GM23248 (cell line): ENCODE results near the gene TRIM28. TPM values are rescaled to one million over a fixed set of nuclear protein-coding genes. Genes with fewer than 3 reads are reported as not detected.
A peak's percentile ranks its signal among the peaks of the same experiment; 100 is the strongest.

Experiments used
- DNase-seq: peaks from one replicate; pipeline ENCODE4 v3.0.0-alpha.2; 2015
- H2AFZ ChIP-seq: fragments of 200-600 bp; sonication (generic); 2 replicates; pipeline ENCODE4 v1.6.1; 2016; ENCODE audit warnings: antibody characterized with exemption
- H3F3A ChIP-seq: fragments of 200-600 bp; sonication (generic); 2 replicates; pipeline ENCODE4 v1.6.1; 2016; ENCODE audit warnings: mild to moderate bottlenecking, antibody characterized with exemption, mixed run types; ENCODE audit not compliant: insufficient read depth
- H3K27ac ChIP-seq: fragments of 200-600 bp; sonication (generic); 2 replicates; pipeline ENCODE4 v1.5.1; 2016; ENCODE audit warnings: mild to moderate bottlenecking
- H3K27me3 ChIP-seq: fragments of 200-600 bp; sonication (generic); replicated peaks from 2 replicates; pipeline ENCODE4 v1.6.1; 2016; ENCODE audit warnings: mild to moderate bottlenecking; ENCODE audit not compliant: insufficient read depth
- H3K36me3 ChIP-seq: fragments of 200-600 bp; sonication (generic); 2 replicates; pipeline ENCODE4 v1.6.1; 2016; ENCODE audit warnings: low read depth, mild to moderate bottlenecking
- H3K4me1 ChIP-seq: fragments of 200-600 bp; sonication (generic); 2 replicates; pipeline ENCODE4 v1.6.1; 2016; ENCODE audit warnings: mild to moderate bottlenecking; ENCODE audit not compliant: insufficient read depth
- H3K4me2 ChIP-seq: fragments of 200-600 bp; sonication (generic); one replicate; pipeline ENCODE4 v1.6.1; 2016; ENCODE audit warnings: mild to moderate bottlenecking; ENCODE audit not compliant: unreplicated experiment
- H3K4me3 ChIP-seq: fragments of 200-600 bp; sonication (generic); 2 replicates; pipeline ENCODE4 v1.5.1; 2016; ENCODE audit warnings: mild to moderate bottlenecking
- H3K79me2 ChIP-seq: fragments of 200-600 bp; sonication (generic); 2 replicates; pipeline ENCODE4 v1.6.1; 2016; ENCODE audit warnings: mild to moderate bottlenecking; ENCODE audit not compliant: insufficient read depth
- H3K9ac ChIP-seq: fragments of 200-600 bp; sonication (generic); 2 replicates; pipeline ENCODE4 v1.6.1; 2016; ENCODE audit warnings: mild to moderate bottlenecking
- H3K9me2 ChIP-seq: fragments of 200-600 bp; sonication (generic); 2 replicates; pipeline ENCODE4 v1.6.1; 2016; ENCODE audit warnings: mixed run types, mild to moderate bottlenecking, moderate library complexity; ENCODE audit not compliant: insufficient read depth
- H3K9me3 ChIP-seq: fragments of 200-600 bp; sonication (generic); one replicate; pipeline ENCODE4 v1.6.1; 2017; ENCODE audit warnings: low read depth
- H4K20me1 ChIP-seq: fragments of 200-600 bp; sonication (generic); 2 replicates; pipeline ENCODE4 v1.6.0; 2016; ENCODE audit not compliant: insufficient read depth
- EZH2 ChIP-seq: fragments of 200-600 bp; sonication (generic); IDR thresholded peaks from 2 replicates; pipeline ENCODE4 v1.6.1; 2018; ENCODE audit warnings: antibody characterized with exemption, mild to moderate bottlenecking; ENCODE audit not compliant: insufficient read depth, poor library complexity, severe bottlenecking
- EZH2phosphoT487 ChIP-seq: fragments of 200-600 bp; sonication (generic); IDR thresholded peaks from 2 replicates; pipeline ENCODE4 v1.6.1; 2018; ENCODE audit warnings: antibody characterized with exemption, moderate library complexity, mild to moderate bottlenecking, low read depth; ENCODE audit not compliant: insufficient read depth
- WGBS, 2 experiments: methylation state at CpG; one replicate each; pipeline ENCODE4 v1.1.6; 2015 to 2017; ENCODE audit warnings: low lambda C conversion rate in 2 of 2, low coverage in 1 of 2; ENCODE audit errors: missing lambda C conversion rate in 2 of 2; 5-methylcytosine and 5-hydroxymethylcytosine counted together
- in situ Hi-C: fragments of 300-500 bp; cut with MboI; formaldehyde crosslinking; loops from 2 replicates; pipeline ENCODE4 v1.15.0; 2020
- polyA plus RNA-seq: library from polyadenylated mRNA; unstranded; fragments of >200 nt; fragmentation: Nextera tagmentation; extraction: Ambion mirVana; gene quantifications from 2 replicates; pipeline ENCODE4 v1.2.1, GENCODE V29; 2016
- total RNA-seq: library from RNA; depleted of rRNA; stranded (reverse); fragments of >200 nt; shearing (Covaris generic); gene quantifications from 2 replicates; pipeline ENCODE4 v1.2.3, GENCODE V29; 2014

Gene TRIM28
- total and polyA plus RNA-seq, 2 experiments from 2014 or later = 61.5 to 319 TPM

DNA sequence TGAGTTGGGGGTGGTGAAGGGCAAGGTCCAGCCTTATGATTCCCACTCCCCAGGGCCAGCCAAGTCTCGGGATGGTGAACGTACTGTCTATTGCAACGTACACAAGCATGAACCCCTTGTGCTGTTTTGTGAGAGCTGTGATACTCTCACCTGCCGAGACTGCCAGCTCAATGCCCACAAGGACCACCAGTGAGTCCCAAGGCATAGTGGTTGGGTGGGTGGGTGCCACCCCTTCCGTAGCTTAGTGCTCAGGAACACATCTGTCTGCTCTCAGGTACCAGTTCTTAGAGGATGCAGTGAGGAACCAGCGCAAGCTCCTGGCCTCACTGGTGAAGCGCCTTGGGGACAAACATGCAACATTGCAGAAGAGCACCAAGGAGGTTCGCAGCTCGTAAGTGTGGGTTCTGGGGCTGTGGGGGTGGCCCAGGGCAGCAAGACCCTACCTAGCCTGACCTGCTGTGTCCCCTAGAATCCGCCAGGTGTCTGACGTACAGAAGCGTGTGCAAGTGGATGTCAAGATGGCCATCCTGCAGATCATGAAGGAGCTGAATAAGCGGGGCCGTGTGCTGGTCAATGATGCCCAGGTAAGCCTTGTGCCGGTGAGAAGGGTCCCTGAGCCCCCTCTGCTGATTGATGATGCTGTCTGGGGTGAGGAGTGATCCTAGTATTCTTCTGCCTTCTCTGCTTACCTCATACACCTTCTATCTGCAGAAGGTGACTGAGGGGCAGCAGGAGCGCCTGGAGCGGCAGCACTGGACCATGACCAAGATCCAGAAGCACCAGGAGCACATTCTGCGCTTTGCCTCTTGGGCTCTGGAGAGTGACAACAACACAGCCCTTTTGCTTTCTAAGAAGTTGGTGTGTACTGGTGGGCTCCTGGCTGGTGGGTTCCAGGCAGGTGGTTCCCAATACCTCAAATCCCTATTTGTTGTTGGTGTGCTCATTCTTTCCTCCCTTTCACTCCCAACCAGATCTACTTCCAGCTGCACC lies 3.8 kb downstream of the TRIM28 start:
- Histone ChIP-seq H3K36me3 (peaks cover 46% of the 10 kb centered on the region), H3K4me3 (no peak overlapping the region), H4K20me1 (peaks cover 14% of the 10 kb centered on the region; the same call in 1 of the 2 replicates), H3K27me3 (no peaks in the 10 kb centered on the region), H3K9me3 (no peaks in the 10 kb centered on the region), H3F3A (peaks cover 20% of the 10 kb centered on the region; the same call in 1 of the 2 replicates), H3K9ac (peak overlapping the region; percentile 12; the same call in 1 of the 2 replicates), H3K27ac (no peak overlapping the region), H3K79me2 (peaks cover 80% of the 10 kb centered on the region), H3K9me2 (no peaks in the 10 kb centered on the region), H3K4me1 (peaks cover 10% of the 10 kb centered on the region; the same call in 1 of the 2 replicates), H3K4me2 (no peak overlapping the region), H2AFZ (no peak overlapping the region)
- TF ChIP-seq EZH2phosphoT487 = no peak
- no peak for TF ChIP-seq EZH2
- in situ Hi-C loops = no loop called here
- WGBS, 2 experiments = 93% methylated on average over 18 of the region's 18 CpGs
- DNase-seq = no peak

DNA sequence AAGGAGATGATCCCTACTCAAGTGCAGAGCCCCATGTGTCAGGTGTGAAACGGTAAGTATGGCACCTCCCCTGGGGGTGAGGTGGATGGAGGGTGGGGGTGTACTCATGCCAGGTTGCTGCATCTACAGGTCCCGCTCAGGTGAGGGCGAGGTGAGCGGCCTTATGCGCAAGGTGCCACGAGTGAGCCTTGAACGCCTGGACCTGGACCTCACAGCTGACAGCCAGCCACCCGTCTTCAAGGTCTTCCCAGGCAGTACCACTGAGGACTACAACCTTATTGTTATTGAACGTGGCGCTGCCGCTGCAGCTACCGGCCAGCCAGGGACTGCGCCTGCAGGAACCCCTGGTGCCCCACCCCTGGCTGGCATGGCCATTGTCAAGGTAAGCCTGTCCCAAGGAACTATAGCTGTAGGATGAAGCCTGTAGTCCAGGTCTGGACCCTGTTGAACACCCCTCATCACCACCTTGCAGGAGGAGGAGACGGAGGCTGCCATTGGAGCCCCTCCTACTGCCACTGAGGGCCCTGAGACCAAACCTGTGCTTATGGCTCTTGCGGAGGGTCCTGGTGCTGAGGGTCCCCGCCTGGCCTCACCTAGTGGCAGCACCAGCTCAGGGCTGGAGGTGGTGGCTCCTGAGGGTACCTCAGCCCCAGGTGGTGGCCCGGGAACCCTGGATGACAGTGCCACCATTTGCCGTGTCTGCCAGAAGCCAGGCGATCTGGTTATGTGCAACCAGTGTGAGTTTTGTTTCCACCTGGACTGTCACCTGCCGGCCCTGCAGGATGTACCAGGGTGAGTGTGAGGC lies 5.2 kb downstream of the TRIM28 start:
- 88 to 93% methylated on average over 19 to 20 of the region's 20 CpGs for WGBS, 2 experiments
- H4K20me1 ChIP-seq = peaks cover 14% of the 10 kb centered on the region; the same call in 1 of the 2 replicates
- no peak overlapping the region for H3K27ac ChIP-seq
- H3K9me2 ChIP-seq = no peaks in the 10 kb centered on the region
- no peak overlapping the region for H3K4me2 ChIP-seq
- no peak overlapping the region for H2AFZ ChIP-seq
- peaks cover 94% of the 10 kb centered on the region for H3K79me2 ChIP-seq
- H3K27me3 ChIP-seq = no peaks in the 10 kb centered on the region
- H3F3A ChIP-seq = peaks cover 33% of the 10 kb centered on the region
- H3K4me1 ChIP-seq = peaks cover 17% of the 10 kb centered on the region
- no peak overlapping the region for H3K4me3 ChIP-seq
- in situ Hi-C loops = no loop called here
- H3K36me3 ChIP-seq = peaks cover 47% of the 10 kb centered on the region
- H3K9ac ChIP-seq = no peak overlapping the region
- no peak for DNase-seq
- no peaks in the 10 kb centered on the region for H3K9me3 ChIP-seq
- no peak for TF ChIP-seq EZH2
- TF ChIP-seq EZH2phosphoT487 = no peak

DNA sequence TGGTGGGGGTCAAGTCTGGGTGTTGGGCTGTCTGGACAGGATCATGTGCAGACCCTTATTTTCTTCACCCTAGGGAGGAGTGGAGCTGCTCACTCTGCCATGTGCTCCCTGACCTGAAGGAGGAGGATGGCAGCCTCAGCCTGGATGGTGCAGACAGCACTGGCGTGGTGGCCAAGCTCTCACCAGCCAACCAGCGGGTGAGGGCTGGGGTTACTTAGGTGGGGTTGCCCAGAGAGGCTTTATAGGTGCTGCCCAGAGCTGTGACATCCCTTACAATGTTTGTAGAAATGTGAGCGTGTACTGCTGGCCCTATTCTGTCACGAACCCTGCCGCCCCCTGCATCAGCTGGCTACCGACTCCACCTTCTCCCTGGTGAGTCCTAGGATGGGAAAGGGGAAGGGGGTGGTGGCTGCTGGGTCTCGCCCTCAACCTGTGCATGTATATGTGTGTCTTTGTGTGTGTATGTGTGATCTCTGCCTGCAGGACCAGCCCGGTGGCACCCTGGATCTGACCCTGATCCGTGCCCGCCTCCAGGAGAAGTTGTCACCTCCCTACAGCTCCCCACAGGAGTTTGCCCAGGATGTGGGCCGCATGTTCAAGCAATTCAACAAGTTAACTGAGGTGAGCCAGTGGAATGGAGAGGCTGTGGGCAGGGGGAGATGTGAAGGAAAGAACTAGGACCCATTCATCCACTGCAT lies 5.9 kb downstream of the TRIM28 start:
- Histone ChIP-seq H3F3A (peaks cover 40% of the 10 kb centered on the region), H2AFZ (no peak overlapping the region), H3K27me3 (no peaks in the 10 kb centered on the region), H4K20me1 (peaks cover 14% of the 10 kb centered on the region; the same call in 1 of the 2 replicates), H3K4me1 (peaks cover 20% of the 10 kb centered on the region), H3K4me3 (no peak overlapping the region), H3K9me2 (no peaks in the 10 kb centered on the region), H3K36me3 (peaks cover 47% of the 10 kb centered on the region), H3K27ac (no peak overlapping the region), H3K79me2 (peaks cover 98% of the 10 kb centered on the region), H3K4me2 (no peak overlapping the region), H3K9me3 (no peaks in the 10 kb centered on the region), H3K9ac (no peak overlapping the region)
- DNase-seq = no peak
- TF ChIP-seq EZH2phosphoT487 (no peak), EZH2 (no peak)
- WGBS, 2 experiments = 93 to 95% methylated on average over 11 of the region's 11 CpGs
- in situ Hi-C loops = no loop called here
